ENCODE results near the gene CLIC4. TPM values are rescaled to one million over a fixed set of nuclear protein-coding genes. Genes with fewer than 3 reads are reported as not detected.

CLIC4 gene
- total RNA-seq, 1 experiment from 2014 or later: 123 TPM

GRCh38 chr1:24770881-24771280 is 25.6 kb downstream of the CLIC4 start:
- Histone ChIP-seq H3K4me1 (replicated peaks; ENCODE audit: insufficient read depth) (no peaks in the 10 kb centered on the region; the same call in 1 of the 2 replicates), H4K20me1 (ENCODE audit: insufficient read depth) (no peaks in the 10 kb centered on the region), H3K27me3 (ENCODE audit: insufficient read depth, low read depth) (no peaks in the 10 kb centered on the region), H3K4me2 (no peak overlapping the region), H3F3A (ENCODE audit: insufficient read depth, low read depth) (peaks cover 7% of the 10 kb centered on the region; the same call in 1 of the 2 replicates), H2AFZ (no peak overlapping the region), H3K9me2 (ENCODE audit: insufficient read depth) (no peaks in the 10 kb centered on the region), H3K4me3 (no peak overlapping the region), H3K9me3 (ENCODE audit: insufficient read depth, low read depth) (no peaks in the 10 kb centered on the region), H3K27ac (peak overlapping the region; percentile 46), H3K79me2 (ENCODE audit: low read depth) (peaks cover 15% of the 10 kb centered on the region; the same call in 1 of the 2 replicates), H3K36me3 (ENCODE audit: low read depth) (no peaks in the 10 kb centered on the region; the same call in 1 of the 2 replicates)
- intact Hi-C loops (cut with micrococcal nuclease; ENCODE audit: unreplicated experiment): no loop called here
- CTCF ChIA-PET: no interaction called here
- POLR2A ChIA-PET (ENCODE audit: unreplicated experiment): no interaction called here
- DNase-seq: no peak
- no peak for TF ChIP-seq EZH2 (IDR thresholded peaks at IDR 0.05; ENCODE audit: low read depth)
- no peak for TF ChIP-seq CTCF (conservative IDR thresholded peaks at IDR 0.05)
- no TSS peak for BruUV-seq (replicated peaks)

- H3F3A ChIP-seq (ENCODE audit: insufficient read depth, low read depth): peaks cover 7% of the 10 kb centered on the region; the same call in 1 of the 2 replicates
- no peaks in the 10 kb centered on the region for H4K20me1 ChIP-seq (ENCODE audit: insufficient read depth)
- no peak overlapping the region for H3K4me3 ChIP-seq
- H3K4me1 ChIP-seq (replicated peaks; ENCODE audit: insufficient read depth): no peaks in the 10 kb centered on the region; the same call in 1 of the 2 replicates
- ChIA-PET POLR2A (ENCODE audit: unreplicated experiment) (no interaction called here), CTCF (no interaction called here)
- DNase-seq: no peak
- H3K36me3 ChIP-seq (ENCODE audit: low read depth): no peaks in the 10 kb centered on the region; the same call in 1 of the 2 replicates
- BruUV-seq (replicated peaks): no TSS peak
- H3K9me2 ChIP-seq (ENCODE audit: insufficient read depth): no peaks in the 10 kb centered on the region
- no peak overlapping the region for H2AFZ ChIP-seq
- no peaks in the 10 kb centered on the region for H3K27me3 ChIP-seq (ENCODE audit: insufficient read depth, low read depth)
- TF ChIP-seq EZH2 (IDR thresholded peaks at IDR 0.05; ENCODE audit: low read depth): no peak
- TF ChIP-seq CTCF (conservative IDR thresholded peaks at IDR 0.05): no peak
- intact Hi-C loops (cut with micrococcal nuclease; ENCODE audit: unreplicated experiment): no loop called here
- no peak overlapping the region for H3K4me2 ChIP-seq
- peaks cover 17% of the 10 kb centered on the region; the same call in 1 of the 2 replicates for H3K79me2 ChIP-seq (ENCODE audit: low read depth)
- no peak overlapping the region for H3K27ac ChIP-seq
- no peaks in the 10 kb centered on the region for H3K9me3 ChIP-seq (ENCODE audit: insufficient read depth, low read depth)
Observed at GRCh38 chr1:24771574-24771973, 26.3 kb downstream of the CLIC4 start.

GRCh38 chr1:24773618-24774017 is 28.4 kb downstream of the CLIC4 start:
- Histone ChIP-seq H3K4me2 (no peak overlapping the region), H3K27me3 (ENCODE audit: insufficient read depth, low read depth) (no peaks in the 10 kb centered on the region), H2AFZ (no peak overlapping the region), H4K20me1 (ENCODE audit: insufficient read depth) (peaks cover 13% of the 10 kb centered on the region; the same call in 1 of the 2 replicates), H3K79me2 (ENCODE audit: low read depth) (peaks cover 24% of the 10 kb centered on the region), H3K9me2 (ENCODE audit: insufficient read depth) (no peaks in the 10 kb centered on the region), H3K4me1 (replicated peaks; ENCODE audit: insufficient read depth) (no peaks in the 10 kb centered on the region; the same call in 1 of the 2 replicates), H3K4me3 (no peak overlapping the region), H3K27ac (no peak overlapping the region), H3F3A (ENCODE audit: insufficient read depth, low read depth) (peaks cover 7% of the 10 kb centered on the region; the same call in 1 of the 2 replicates), H3K9me3 (ENCODE audit: insufficient read depth, low read depth) (no peaks in the 10 kb centered on the region), H3K36me3 (ENCODE audit: low read depth) (no peaks in the 10 kb centered on the region)
- DNase-seq: no peak
- POLR2A ChIA-PET (ENCODE audit: unreplicated experiment): interaction anchor here (0.6 kb wide), 1 partner anchor 44 kb away, joined by 3 read pairs; no protein-coding TSS in a partner anchor
- intact Hi-C loops (cut with micrococcal nuclease; ENCODE audit: unreplicated experiment): no loop called here
- no peak for TF ChIP-seq CTCF (conservative IDR thresholded peaks at IDR 0.05)
- no peak for TF ChIP-seq EZH2 (IDR thresholded peaks at IDR 0.05; ENCODE audit: low read depth)
- BruUV-seq (replicated peaks): no TSS peak
- CTCF ChIA-PET: no interaction called here
